Panc1 (cell line): ENCODE results near the gene TSC22D1.

Experiments
- TCF7L2 ChIP-seq: IDR thresholded peaks from 2 replicates; pipeline ENCODE4 v1.6.1; 2011; ENCODE audit warnings: mild to moderate bottlenecking, low read depth, low read length, inconsistent platforms
- TF ChIP-seq, protein P1 (sequence below): fragments of 450-650 bp; IDR thresholded peaks from 2 replicates; pipeline ENCODE4 v1.5.1; 2017; ENCODE audit warnings: mild to moderate bottlenecking

DNA sequence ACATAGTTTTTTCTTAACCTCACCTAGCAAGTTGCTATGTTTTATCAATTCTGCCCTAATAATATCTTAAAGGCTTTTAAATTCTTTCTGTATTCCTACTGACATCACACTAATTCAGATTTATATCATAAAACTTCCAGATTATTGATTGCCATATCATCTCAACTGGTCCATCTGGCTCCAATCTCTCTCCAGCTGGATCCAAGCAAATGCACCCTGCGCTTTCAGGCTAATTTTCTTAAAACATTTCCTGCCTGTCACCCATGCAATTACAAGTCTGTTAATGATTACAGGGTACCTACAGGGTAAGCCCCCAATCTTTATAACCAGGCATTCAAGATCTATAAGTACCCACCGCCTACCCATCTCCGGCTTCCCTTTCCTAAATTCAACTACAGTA, 107.3 kb downstream of the TSC22D1 start:
- TF ChIP-seq, protein P1, sequence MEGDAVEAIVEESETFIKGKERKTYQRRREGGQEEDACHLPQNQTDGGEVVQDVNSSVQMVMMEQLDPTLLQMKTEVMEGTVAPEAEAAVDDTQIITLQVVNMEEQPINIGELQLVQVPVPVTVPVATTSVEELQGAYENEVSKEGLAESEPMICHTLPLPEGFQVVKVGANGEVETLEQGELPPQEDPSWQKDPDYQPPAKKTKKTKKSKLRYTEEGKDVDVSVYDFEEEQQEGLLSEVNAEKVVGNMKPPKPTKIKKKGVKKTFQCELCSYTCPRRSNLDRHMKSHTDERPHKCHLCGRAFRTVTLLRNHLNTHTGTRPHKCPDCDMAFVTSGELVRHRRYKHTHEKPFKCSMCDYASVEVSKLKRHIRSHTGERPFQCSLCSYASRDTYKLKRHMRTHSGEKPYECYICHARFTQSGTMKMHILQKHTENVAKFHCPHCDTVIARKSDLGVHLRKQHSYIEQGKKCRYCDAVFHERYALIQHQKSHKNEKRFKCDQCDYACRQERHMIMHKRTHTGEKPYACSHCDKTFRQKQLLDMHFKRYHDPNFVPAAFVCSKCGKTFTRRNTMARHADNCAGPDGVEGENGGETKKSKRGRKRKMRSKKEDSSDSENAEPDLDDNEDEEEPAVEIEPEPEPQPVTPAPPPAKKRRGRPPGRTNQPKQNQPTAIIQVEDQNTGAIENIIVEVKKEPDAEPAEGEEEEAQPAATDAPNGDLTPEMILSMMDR: no peak
- no peak for TF ChIP-seq TCF7L2
